ENCODE measurements around the gene ZSWIM4. TPM values are rescaled to one million over a fixed set of nuclear protein-coding genes. Genes with fewer than 3 reads are reported as not detected.

Gene ZSWIM4
- total and polyA plus RNA-seq, 10 of the 15 experiments (the other 5 are each of a cell fraction or from before 2014, with no cell fraction given), result 0.73 to 11.1 (median 1.8) TPM; not detected in 2

DNA sequence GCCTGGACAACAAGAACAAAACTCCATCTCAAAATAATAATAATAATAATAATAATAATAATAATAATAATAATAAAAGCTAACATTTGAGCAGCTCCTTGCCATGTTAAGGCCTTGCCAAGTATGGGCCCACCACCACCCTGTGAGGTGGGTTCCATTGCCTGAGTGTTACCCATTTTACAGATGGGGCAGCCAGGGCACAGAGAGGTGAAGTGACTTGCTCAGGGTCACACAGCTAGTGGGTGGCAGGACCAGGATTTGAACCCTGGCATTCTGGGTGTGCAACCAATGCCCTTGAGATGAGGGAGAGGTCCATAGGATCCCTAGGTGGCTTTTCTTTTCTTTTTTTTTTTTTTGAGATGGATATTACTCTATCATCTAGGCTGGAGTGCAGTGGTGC is 29.5 kb downstream of the ZSWIM4 start:
- Histone ChIP-seq H4K20me1 (ENCODE audit: control insufficient read depth, insufficient read depth) (no peaks in the 10 kb centered on the region), H3K4me3 (no peak overlapping the region), H3K4me2 (ENCODE audit: control insufficient read depth, insufficient read depth) (no peak overlapping the region), H3K27me3 (replicated peaks in 1 of 2; ENCODE audit: control insufficient read depth in 2 of 2, insufficient read depth in 2 of 2, low read length in 1 of 2) (no peaks in the 10 kb centered on the region), H3K4me1 (ENCODE audit: control insufficient read depth, insufficient read depth, low read length) (no peaks in the 10 kb centered on the region), H3K36me3 (ENCODE audit: control insufficient read depth in 2 of 2, insufficient read depth in 2 of 2, low read length in 1 of 2) (no peaks in the 10 kb centered on the region), H2AFZ (ENCODE audit: control insufficient read depth, low read depth, low read length) (no peak overlapping the region), H3K9ac (ENCODE audit: control insufficient read depth, insufficient read depth, low read length) (no peak overlapping the region), H3K79me2 (ENCODE audit: control insufficient read depth, insufficient read depth, low read length) (no peaks in the 10 kb centered on the region), H3K27ac (ENCODE audit: control insufficient read depth, insufficient read depth) (no peak overlapping the region), H3K9me3 (replicated peaks; ENCODE audit: control insufficient read depth, insufficient read depth, low read length) (no peaks in the 10 kb centered on the region)
- intact Hi-C loops (cut with micrococcal nuclease; ENCODE audit: unreplicated experiment) (no loop called here), in situ Hi-C loops (cut with MboI) (no loop called here)
- ChIA-PET SMC1A (ENCODE audit: uncharacterized antibody, unreplicated experiment) (no interaction called here), POLR2A (interaction anchor here (0.9 to 1.6 kb wide), 3 partner anchors 27 to 51 kb away, joined by 3 read pairs; partner anchors contain the start of gene C19orf53), RAD21 (ENCODE audit: unreplicated experiment) (no interaction called here), CTCF (interaction anchor here (0.6 kb wide), 1 partner anchor 603 kb away, joined by 3 read pairs; no protein-coding TSS in a partner anchor)
- no TSS peak for BruUV-seq (replicated peaks)
- DNase-seq (ENCODE audit: low read depth, low spot score), result no peak
- no peak for FAIRE-seq
- ATAC-seq, result no peak
- TF ChIP-seq SREBF1 (IDR thresholded peaks at IDR 0.05; ENCODE audit: low read length) (no peak), ZNF592 (IDR thresholded peaks at IDR 0.05) (no peak)
- TF ChIP-seq, protein P1, sequence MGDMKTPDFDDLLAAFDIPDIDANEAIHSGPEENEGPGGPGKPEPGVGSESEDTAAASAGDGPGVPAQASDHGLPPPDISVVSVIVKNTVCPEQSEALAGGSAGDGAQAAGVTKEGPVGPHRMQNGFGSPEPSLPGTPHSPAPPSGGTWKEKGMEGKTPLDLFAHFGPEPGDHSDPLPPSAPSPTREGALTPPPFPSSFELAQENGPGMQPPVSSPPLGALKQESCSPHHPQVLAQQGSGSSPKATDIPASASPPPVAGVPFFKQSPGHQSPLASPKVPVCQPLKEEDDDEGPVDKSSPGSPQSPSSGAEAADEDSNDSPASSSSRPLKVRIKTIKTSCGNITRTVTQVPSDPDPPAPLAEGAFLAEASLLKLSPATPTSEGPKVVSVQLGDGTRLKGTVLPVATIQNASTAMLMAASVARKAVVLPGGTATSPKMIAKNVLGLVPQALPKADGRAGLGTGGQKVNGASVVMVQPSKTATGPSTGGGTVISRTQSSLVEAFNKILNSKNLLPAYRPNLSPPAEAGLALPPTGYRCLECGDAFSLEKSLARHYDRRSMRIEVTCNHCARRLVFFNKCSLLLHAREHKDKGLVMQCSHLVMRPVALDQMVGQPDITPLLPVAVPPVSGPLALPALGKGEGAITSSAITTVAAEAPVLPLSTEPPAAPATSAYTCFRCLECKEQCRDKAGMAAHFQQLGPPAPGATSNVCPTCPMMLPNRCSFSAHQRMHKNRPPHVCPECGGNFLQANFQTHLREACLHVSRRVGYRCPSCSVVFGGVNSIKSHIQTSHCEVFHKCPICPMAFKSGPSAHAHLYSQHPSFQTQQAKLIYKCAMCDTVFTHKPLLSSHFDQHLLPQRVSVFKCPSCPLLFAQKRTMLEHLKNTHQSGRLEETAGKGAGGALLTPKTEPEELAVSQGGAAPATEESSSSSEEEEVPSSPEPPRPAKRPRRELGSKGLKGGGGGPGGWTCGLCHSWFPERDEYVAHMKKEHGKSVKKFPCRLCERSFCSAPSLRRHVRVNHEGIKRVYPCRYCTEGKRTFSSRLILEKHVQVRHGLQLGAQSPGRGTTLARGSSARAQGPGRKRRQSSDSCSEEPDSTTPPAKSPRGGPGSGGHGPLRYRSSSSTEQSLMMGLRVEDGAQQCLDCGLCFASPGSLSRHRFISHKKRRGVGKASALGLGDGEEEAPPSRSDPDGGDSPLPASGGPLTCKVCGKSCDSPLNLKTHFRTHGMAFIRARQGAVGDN (IDR thresholded peaks at IDR 0.05), result no peak

Measured in GM12878 (cell line).